SJCRH30 (cell line): Measurements from ENCODE around the gene SLAIN2. TPM values are rescaled to one million over a fixed set of nuclear protein-coding genes. Genes with fewer than 3 reads are reported as not detected.
"Not testable (repeated sequence)": the region's sequence is repeated elsewhere in the genome, so short reads cannot be mapped to it uniquely, and the experiment has no call there.

ENCODE experiments used
- DNase-seq, 2 experiments: peaks; one replicate each; pipeline ENCODE4 v3.0.0-alpha.2; 2015 to 2020
- H3K27ac ChIP-seq: fragments of 250-450 bp; sonication (Bioruptor Pico); 2 replicates; pipeline ENCODE4 v1.5.1; 2020; ENCODE audit warnings: mild to moderate bottlenecking, moderate library complexity
- H3K27me3 ChIP-seq: fragments of 250-450 bp; sonication (Bioruptor Pico); 2 replicates; pipeline ENCODE4 v1.5.1; 2020; ENCODE audit warnings: mild to moderate bottlenecking, moderate library complexity
- H3K36me3 ChIP-seq: fragments of 250-450 bp; sonication (Bioruptor Pico); 2 replicates; pipeline ENCODE4 v1.5.1; 2020; ENCODE audit warnings: mild to moderate bottlenecking, moderate library complexity
- H3K4me1 ChIP-seq: fragments of 250-450 bp; sonication (Bioruptor Pico); 2 replicates; pipeline ENCODE4 v1.5.1; 2020; ENCODE audit warnings: mild to moderate bottlenecking, moderate library complexity
- H3K4me3 ChIP-seq: fragments of 250-450 bp; sonication (Bioruptor Pico); 2 replicates; pipeline ENCODE4 v1.5.1; 2020; ENCODE audit warnings: mild to moderate bottlenecking, moderate library complexity
- H3K9me3 ChIP-seq: fragments of 250-450 bp; sonication (Bioruptor Pico); replicated peaks from 2 replicates; pipeline ENCODE4 v1.5.1; 2020; ENCODE audit warnings: mild to moderate bottlenecking, moderate library complexity
- total RNA-seq: library from RNA; depleted of rRNA; stranded (reverse); fragments of >200 nt; shearing (Covaris generic); gene quantifications from 2 replicates; pipeline ENCODE4 v1.2.3, GENCODE V29; 2014; rRNA removed

The SLAIN2 gene
- total RNA-seq, result 141 and 145 TPM in 2 replicates

DNA sequence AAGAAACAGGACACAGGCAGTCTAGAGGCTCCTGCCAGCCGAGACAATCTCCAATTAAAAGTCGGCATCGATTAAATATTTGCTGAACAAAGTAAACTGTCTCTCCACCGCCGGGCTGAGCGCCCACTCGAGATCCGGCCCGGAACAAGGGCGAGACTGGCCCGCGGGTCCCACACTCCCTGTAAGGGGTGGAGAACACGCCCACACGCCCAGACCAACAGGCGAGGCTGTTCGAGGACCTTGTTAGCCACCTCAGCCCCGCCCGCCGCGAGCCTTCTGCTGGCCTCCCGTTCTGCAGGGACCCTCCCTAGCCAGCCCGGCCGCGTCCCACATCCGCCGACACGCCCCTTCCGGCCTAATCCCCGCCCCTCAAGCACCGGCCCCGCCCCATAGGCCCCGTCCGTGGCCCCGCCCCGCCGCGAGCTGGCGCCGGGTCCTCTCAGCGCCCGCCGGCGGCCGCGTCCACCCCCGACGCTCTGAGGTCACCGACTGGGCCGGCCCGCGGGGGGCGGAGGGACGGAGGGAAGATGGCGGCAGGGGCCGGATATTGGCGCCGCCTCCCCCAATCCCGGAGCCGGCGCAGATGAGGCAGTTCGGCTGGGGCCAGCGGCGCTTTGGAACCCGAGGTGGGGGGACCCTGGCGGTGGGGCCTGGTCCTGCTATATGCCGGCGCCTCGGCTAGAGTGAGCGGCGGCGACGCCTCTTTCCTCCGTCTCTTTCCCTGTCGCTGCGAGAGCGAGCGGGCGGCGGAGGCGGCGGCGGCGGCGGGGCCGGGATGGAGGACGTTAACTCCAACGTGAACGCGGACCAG, at the start of gene SLAIN2:
TSS of gene SLAIN2 (plus strand) at position 565 of the 811 bp plus-strand sequence. CDS start at position 776, 211 bp downstream.
- Histone ChIP-seq H3K4me1 (peaks cover 8% of the 10 kb centered on the region; the same call in 1 of the 2 replicates), H3K27me3 (no peaks in the 10 kb centered on the region), H3K36me3 (no peaks in the 10 kb centered on the region; the same call in 1 of the 2 replicates), H3K4me3 (peak within 1 kb of the TSS; percentile 97), H3K9me3 (no peaks in the 10 kb centered on the region), H3K27ac (peak within 1 kb of the TSS; percentile 95)
- peak; percentile 98 to 99 for DNase-seq

GRCh38 chr4:48292218-48292790, 49.0 kb upstream of the SLAIN2 start:
- not testable (repeated sequence) for H3K4me1 ChIP-seq, H3K4me3 ChIP-seq, DNase-seq, H3K36me3 ChIP-seq, H3K9me3 ChIP-seq, H3K27me3 ChIP-seq, H3K27ac ChIP-seq

GRCh38 chr4:48295116-48295515, 46.2 kb upstream of the SLAIN2 start:
- no peak overlapping the region for H3K4me3 ChIP-seq
- no peaks in the 10 kb centered on the region for H3K36me3 ChIP-seq
- H3K4me1 ChIP-seq, result no peaks in the 10 kb centered on the region
- no peak for DNase-seq
- H3K9me3 ChIP-seq, result no peaks in the 10 kb centered on the region
- H3K27me3 ChIP-seq, result no peaks in the 10 kb centered on the region
- H3K27ac ChIP-seq, result no peak overlapping the region

DNA sequence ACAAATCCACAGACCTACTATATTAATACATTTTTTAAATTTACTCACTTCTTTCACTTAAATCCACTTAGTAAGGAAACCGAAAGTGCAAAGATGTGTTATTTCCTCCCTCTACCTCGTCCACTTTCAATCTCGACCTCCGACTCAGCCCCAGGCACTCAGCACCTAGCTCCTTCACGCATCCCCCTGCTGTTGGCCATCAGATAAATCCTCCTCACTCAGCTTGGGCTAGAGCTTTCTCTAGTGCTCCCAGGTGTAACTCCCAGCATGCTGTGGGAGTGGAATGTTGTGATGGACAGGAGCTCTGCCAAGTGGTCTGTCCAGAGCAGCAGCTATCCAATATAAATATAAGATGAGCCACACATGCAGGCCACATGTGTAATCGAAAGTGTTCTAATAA, 45.0 kb upstream of the SLAIN2 start:
- Histone ChIP-seq H3K4me1 (no peaks in the 10 kb centered on the region), H3K4me3 (no peak overlapping the region), H3K27me3 (no peaks in the 10 kb centered on the region), H3K36me3 (no peaks in the 10 kb centered on the region), H3K27ac (no peak overlapping the region), H3K9me3 (no peaks in the 10 kb centered on the region)
- no peak for DNase-seq

DNA sequence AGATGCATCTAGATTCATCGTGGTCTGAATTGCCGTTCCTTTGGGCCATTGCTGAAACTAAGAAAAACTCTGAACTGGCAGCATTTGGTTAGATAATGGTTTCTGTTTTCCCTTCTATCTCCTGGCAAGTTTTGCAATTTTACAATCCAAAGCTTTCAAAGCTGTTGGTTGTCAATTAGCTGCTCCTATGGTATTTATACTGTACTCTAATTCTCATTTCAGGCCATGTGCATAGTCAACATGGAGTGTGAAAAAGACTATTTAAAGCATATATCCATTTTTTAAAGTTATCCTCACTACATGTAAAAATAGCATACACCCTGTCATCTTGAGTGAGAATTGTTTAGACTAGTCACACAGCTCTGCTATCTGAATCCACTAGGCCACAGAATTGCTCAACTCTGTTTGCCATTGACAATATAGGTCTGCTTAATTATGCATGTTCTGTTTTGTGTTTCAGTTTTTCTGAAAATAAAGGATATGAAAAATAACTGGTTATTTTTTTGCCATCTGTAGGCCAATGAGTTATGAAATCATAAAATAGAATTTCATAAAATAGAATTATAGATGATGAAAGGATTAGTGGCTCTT, 44.0 kb upstream of the SLAIN2 start:
- Histone ChIP-seq H3K27ac (no peak overlapping the region), H3K36me3 (no peaks in the 10 kb centered on the region), H3K9me3 (no peaks in the 10 kb centered on the region), H3K27me3 (no peaks in the 10 kb centered on the region), H3K4me1 (no peaks in the 10 kb centered on the region), H3K4me3 (no peak overlapping the region)
- no peak for DNase-seq

DNA sequence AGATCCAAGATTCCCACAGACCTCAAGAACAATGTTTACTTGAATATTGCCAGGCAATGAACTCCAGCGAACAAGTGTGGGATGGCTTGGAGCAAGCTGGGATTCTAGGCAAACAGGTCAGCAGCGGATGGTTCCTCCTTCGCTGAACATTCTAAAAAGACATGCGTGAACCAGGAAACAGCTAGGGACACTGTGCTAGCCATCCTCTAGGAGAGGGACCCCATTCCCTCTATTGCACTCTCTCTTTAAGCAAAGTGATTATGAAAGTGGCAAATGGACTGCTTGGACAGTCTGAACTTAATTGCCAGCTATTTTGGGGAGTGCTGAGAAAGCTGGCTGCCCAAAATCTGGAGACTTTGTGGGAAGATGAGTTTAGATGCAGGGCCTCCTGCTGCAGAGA, 41.8 kb upstream of the SLAIN2 start:
- no peaks in the 10 kb centered on the region for H3K4me1 ChIP-seq
- no peaks in the 10 kb centered on the region for H3K36me3 ChIP-seq
- H3K4me3 ChIP-seq, result no peak overlapping the region
- no peak for DNase-seq
- no peaks in the 10 kb centered on the region for H3K9me3 ChIP-seq
- H3K27me3 ChIP-seq, result no peaks in the 10 kb centered on the region
- no peak overlapping the region for H3K27ac ChIP-seq

GRCh38 chr4:48300004-48300403, 41.3 kb upstream of the SLAIN2 start:
- H3K9me3 ChIP-seq, result no peaks in the 10 kb centered on the region
- DNase-seq, result no peak

DNA sequence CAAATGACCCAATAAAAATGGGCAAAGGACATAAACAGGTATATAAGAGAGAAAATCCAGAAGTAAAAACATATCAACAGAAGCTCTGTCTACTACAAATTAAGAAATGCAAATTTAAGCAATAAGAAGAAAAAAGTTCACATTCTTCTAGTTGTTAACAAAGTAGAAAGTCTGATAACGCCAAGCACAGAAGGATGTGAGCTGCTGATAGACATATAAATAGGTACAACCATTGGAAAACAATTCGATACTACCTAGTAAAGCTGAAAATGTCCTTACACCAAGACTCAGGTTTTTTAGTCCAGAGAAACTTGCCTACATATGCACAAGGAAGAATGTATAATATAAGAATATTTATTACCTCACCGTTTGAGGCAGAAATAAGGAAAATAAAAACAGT, 35.8 kb upstream of the SLAIN2 start:
- H3K36me3 ChIP-seq, result no peaks in the 10 kb centered on the region
- no peak for DNase-seq
- H3K27ac ChIP-seq, result no peak overlapping the region
- no peaks in the 10 kb centered on the region for H3K4me1 ChIP-seq
- no peaks in the 10 kb centered on the region for H3K9me3 ChIP-seq
- no peak overlapping the region for H3K4me3 ChIP-seq
- no peaks in the 10 kb centered on the region for H3K27me3 ChIP-seq

More at GRCh38 chr4:48300004-48300403, 41.3 kb upstream of the SLAIN2 start:
- no peaks in the 10 kb centered on the region for H3K36me3 ChIP-seq
- no peak overlapping the region for H3K27ac ChIP-seq
- no peak overlapping the region for H3K4me3 ChIP-seq
- no peaks in the 10 kb centered on the region for H3K4me1 ChIP-seq
- no peaks in the 10 kb centered on the region for H3K27me3 ChIP-seq

DNA sequence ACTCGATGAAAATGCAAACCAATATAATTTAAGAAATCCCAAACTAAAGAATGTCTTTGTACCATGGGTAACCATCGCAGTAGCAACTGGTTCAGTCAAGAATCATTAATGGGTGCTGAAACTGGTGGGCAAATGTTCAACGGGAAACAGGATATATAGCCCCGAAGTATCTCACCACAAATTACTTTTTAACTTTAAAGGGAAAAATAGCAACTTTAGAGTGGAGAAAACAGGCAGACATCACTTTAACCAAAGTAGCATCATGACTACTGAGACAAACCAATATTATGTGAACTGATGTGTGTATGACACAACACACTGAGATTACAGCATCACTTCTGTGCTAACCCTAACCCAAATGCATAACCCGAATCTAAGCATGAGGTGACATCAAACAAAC, 33.8 kb upstream of the SLAIN2 start:
- no peaks in the 10 kb centered on the region for H3K36me3 ChIP-seq
- DNase-seq, result no peak

GRCh38 chr4:48308901-48309300, 32.4 kb upstream of the SLAIN2 start:
- H3K9me3 ChIP-seq, result no peaks in the 10 kb centered on the region
- no peak overlapping the region for H3K4me3 ChIP-seq
- H3K27ac ChIP-seq, result no peak overlapping the region
- H3K4me1 ChIP-seq, result no peaks in the 10 kb centered on the region
- H3K27me3 ChIP-seq, result no peaks in the 10 kb centered on the region
- H3K36me3 ChIP-seq, result no peaks in the 10 kb centered on the region
- no peak for DNase-seq

More for the DNA sequence above, 33.8 kb upstream of the SLAIN2 start:
- Histone ChIP-seq H3K4me1 (no peaks in the 10 kb centered on the region), H3K4me3 (no peak overlapping the region), H3K9me3 (no peaks in the 10 kb centered on the region), H3K27me3 (no peaks in the 10 kb centered on the region), H3K27ac (no peak overlapping the region)

DNA sequence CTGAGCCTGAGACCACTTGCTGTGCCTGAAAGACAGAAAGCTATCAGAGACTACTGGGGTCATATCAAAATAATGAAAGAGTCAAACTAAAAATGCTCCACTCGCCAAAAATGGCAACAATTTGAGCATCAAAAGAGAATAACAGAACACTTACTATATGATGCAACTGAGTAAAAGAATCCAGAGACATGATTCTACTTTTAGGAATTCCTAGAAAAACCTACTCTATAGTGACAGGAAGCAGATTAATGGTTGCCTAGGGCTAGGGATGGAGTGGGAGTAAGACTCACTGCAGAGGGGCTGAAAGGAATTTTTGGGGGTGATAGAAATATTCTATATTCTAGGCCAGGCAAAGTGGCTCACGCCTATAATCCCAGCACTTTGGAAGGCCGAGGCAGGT, 29.4 kb upstream of the SLAIN2 start:
- Histone ChIP-seq H3K27me3 (no peaks in the 10 kb centered on the region), H3K36me3 (no peaks in the 10 kb centered on the region), H3K27ac (no peak overlapping the region), H3K4me1 (no peaks in the 10 kb centered on the region), H3K9me3 (0 out of 2 replicates have a peak, but pooled peaks cover 5% of the 10 kb centered on the region), H3K4me3 (no peak overlapping the region)
- no peak for DNase-seq

DNA sequence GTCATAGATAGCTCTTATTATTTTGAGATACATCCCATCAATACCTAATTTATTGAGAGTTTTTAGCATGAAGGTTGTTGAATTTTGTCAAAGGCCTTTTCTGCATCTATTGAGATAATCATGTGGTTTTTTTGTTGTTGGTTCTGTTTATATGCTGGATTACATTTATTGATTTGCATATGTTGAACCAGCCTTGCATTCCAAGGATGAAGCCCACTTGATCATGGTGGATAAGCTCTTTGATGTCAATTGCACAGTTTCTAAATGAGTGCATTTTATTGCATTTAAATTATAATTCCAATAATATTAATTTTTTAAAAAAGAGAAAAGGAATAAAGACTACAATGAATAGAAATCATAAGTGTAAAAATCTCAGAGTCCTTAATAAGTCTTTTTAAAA, 26.6 kb upstream of the SLAIN2 start:
- not testable (repeated sequence) for H3K4me3 ChIP-seq, H3K4me1 ChIP-seq, H3K27ac ChIP-seq, H3K9me3 ChIP-seq, H3K36me3 ChIP-seq, H3K27me3 ChIP-seq, DNase-seq

DNA sequence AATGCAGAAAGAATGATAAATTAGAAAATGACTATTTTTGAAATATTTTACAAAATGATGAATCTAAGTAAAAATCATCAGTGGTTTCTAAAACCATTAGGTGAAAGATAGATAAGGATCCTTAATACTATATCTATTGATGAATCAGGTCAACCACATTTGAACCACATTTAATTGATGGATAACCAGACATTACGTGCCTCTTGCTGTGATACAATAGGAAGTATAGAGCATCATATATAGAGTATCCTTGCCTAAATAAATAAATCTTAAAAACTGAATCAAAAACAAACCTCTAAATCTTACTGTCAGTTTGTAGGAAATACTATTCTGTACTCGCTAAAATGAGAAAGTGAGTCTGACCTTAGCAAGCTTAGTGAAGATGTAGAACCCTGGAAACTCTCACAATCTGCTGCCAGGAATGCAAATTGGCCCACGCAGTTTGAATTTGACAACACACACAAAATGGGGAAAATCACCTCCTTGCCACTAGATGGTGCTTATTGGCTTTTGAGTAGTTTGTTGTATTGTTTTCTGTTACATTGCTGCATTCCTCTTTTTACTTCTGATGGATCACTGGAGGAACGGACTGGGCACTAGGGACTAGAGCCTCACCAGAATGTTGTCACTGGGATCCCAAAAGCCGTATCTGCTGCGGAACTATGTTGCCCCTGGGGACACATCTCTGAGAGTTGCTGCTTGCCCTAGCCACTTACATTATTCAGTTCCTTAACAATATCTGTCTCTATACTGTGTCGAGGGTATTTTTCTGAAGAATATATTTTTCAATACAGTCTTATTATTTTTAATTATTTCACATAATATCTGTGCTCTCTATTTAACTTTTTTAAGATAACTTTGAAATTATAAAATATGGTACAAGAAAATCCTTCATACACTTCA, 25.4 kb upstream of the SLAIN2 start:
- peaks cover 3% of the 10 kb centered on the region for H3K4me1 ChIP-seq
- peak; percentile 45 to 79 for DNase-seq
- no peaks in the 10 kb centered on the region for H3K36me3 ChIP-seq
- H3K27ac ChIP-seq, result no peak overlapping the region
- no peaks in the 10 kb centered on the region for H3K27me3 ChIP-seq
- 0 out of 2 replicates have a peak, but pooled peaks cover 5% of the 10 kb centered on the region for H3K9me3 ChIP-seq
- H3K4me3 ChIP-seq, result no peak overlapping the region

DNA sequence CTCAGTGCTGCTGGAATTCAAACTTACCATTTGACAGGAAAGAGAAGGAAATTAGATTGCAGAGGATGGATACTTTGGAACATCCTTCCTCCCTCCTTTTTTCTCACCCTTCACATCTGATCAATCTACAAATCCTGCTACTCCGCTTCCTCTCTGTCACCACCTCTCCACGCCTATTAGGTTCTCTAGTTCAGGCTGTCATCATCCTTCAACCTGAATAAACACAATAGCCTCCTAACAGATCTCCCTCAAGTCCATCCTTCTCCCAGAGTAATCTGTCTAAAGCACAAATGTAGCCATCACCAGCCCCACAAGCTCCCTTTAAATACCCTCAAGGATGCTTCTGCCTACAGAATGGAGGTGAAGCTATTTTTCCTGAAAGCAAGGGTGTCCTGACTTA, 20.0 kb upstream of the SLAIN2 start:
- H3K27me3 ChIP-seq, result no peaks in the 10 kb centered on the region
- peak overlapping the region; percentile 70 for H3K27ac ChIP-seq
- no peaks in the 10 kb centered on the region for H3K9me3 ChIP-seq
- no peaks in the 10 kb centered on the region for H3K36me3 ChIP-seq
- DNase-seq, result peak; percentile 49 to 77
- no peak overlapping the region for H3K4me3 ChIP-seq
- peaks cover 11% of the 10 kb centered on the region for H3K4me1 ChIP-seq
